ENCODE results near the gene NT5DC2. TPM values are rescaled to one million over a fixed set of nuclear protein-coding genes. Genes with fewer than 3 reads are reported as not detected.

The NT5DC2 gene
- total and polyA plus RNA-seq, 10 of the 15 experiments (the other 5 are each of a cell fraction or from before 2014, with no cell fraction given): 21.6 to 135 (median 66.8) TPM

- Histone ChIP-seq H3K79me2 (ENCODE audit: control insufficient read depth, insufficient read depth, low read length) (no peaks in the 10 kb centered on the region), H4K20me1 (ENCODE audit: control insufficient read depth, insufficient read depth) (no peaks in the 10 kb centered on the region), H3K27me3 (replicated peaks in 1 of 2; ENCODE audit: control insufficient read depth in 2 of 2, insufficient read depth in 2 of 2, low read length in 1 of 2) (no peaks in the 10 kb centered on the region), H3K4me3 (no peak overlapping the region), H3K9me3 (replicated peaks; ENCODE audit: control insufficient read depth, insufficient read depth, low read length) (no peaks in the 10 kb centered on the region), H3K9ac (ENCODE audit: control insufficient read depth, insufficient read depth, low read length) (no peak overlapping the region), H2AFZ (ENCODE audit: control insufficient read depth, low read depth, low read length) (no peak overlapping the region), H3K4me2 (ENCODE audit: control insufficient read depth, insufficient read depth) (no peak overlapping the region), H3K27ac (ENCODE audit: control insufficient read depth, insufficient read depth) (no peak overlapping the region), H3K4me1 (ENCODE audit: control insufficient read depth, insufficient read depth, low read length) (no peaks in the 10 kb centered on the region), H3K36me3 (ENCODE audit: control insufficient read depth in 2 of 2, insufficient read depth in 2 of 2, low read length in 1 of 2) (peaks cover 0 to 10% of the 10 kb centered on the region in 2 experiments; a peak in 2 of 4 replicates)
- no TSS peak for BruUV-seq (replicated peaks)
- 93% methylated on average over 26 of the region's 26 CpGs for WGBS (ENCODE audit: insufficient coverage, insufficient replicate concordance, low lambda C conversion rate, missing lambda C conversion rate)
- CTCF ChIA-PET: interaction anchor here (0.8 kb wide), 1 partner anchor 15 kb away, joined by 3 read pairs; no protein-coding TSS in a partner anchor
- no peak for DNase-seq (ENCODE audit: low read depth, low spot score)
- RAD21 ChIA-PET (ENCODE audit: unreplicated experiment): no interaction called here
- POLR2A ChIA-PET: interaction anchor here (0.6 kb wide), 1 partner anchor 9 kb away, joined by 3 read pairs; no protein-coding TSS in a partner anchor
- SMC1A ChIA-PET (ENCODE audit: uncharacterized antibody, unreplicated experiment): no interaction called here
- in situ Hi-C loops (cut with MboI): no loop called here
- FAIRE-seq: no peak
- no peak for TF ChIP-seq ZBTB33 (IDR thresholded peaks at IDR 0.05)
- TF ChIP-seq POLR2A (IDR thresholded peaks at IDR 0.05; ENCODE audit: low read depth, low read length): peak; percentile 52
- intact Hi-C loops (cut with micrococcal nuclease; ENCODE audit: unreplicated experiment): no loop called here
- no peak for ATAC-seq
Observed at GRCh38 chr3:52523386-52524257, 10.0 kb downstream of the NT5DC2 start.

DNA sequence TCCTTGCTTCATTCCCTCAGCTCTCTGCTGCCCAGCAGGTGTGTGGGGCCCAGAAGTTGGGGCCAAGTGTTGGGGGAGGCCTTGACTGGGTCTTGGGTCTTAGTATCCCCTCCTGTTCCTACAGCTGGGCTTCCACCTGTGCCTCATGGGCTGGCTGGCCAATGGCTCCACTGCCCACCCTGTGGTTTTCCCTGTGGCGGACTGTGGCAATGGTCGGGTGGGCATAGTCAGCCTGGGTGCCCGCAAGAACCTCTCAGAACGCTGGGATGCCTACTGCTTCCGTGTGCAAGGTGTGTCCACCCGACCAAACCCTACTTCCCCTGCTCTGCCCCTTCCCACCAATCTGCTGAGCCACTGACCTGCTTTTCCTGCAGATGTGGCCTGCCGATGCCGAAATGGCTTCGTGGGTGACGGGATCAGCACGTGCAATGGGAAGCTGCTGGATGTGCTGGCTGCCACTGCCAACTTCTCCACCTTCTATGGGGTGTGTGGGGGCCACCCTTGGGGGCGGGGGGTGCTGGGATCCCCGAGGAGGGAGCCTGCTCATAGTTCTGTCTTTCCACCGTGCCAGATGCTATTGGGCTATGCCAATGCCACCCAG is 10.9 kb downstream of the NT5DC2 start:
- Histone ChIP-seq H3K36me3 (ENCODE audit: control insufficient read depth in 2 of 2, insufficient read depth in 2 of 2, low read length in 1 of 2) (peaks cover 0 to 9% of the 10 kb centered on the region in 2 experiments; a peak in 2 of 4 replicates), H3K27me3 (replicated peaks in 1 of 2; ENCODE audit: control insufficient read depth in 2 of 2, insufficient read depth in 2 of 2, low read length in 1 of 2) (no peaks in the 10 kb centered on the region), H4K20me1 (ENCODE audit: control insufficient read depth, insufficient read depth) (no peaks in the 10 kb centered on the region), H3K4me3 (no peak overlapping the region), H3K9ac (ENCODE audit: control insufficient read depth, insufficient read depth, low read length) (no peak overlapping the region), H3K4me1 (ENCODE audit: control insufficient read depth, insufficient read depth, low read length) (no peaks in the 10 kb centered on the region), H3K9me3 (replicated peaks; ENCODE audit: control insufficient read depth, insufficient read depth, low read length) (no peaks in the 10 kb centered on the region), H2AFZ (ENCODE audit: control insufficient read depth, low read depth, low read length) (no peak overlapping the region), H3K4me2 (ENCODE audit: control insufficient read depth, insufficient read depth) (no peak overlapping the region), H3K27ac (ENCODE audit: control insufficient read depth, insufficient read depth) (no peak overlapping the region), H3K79me2 (ENCODE audit: control insufficient read depth, insufficient read depth, low read length) (no peaks in the 10 kb centered on the region)
- ChIA-PET CTCF (interaction anchor here (0.8 kb wide), 1 partner anchor 16 kb away, joined by 3 read pairs; no protein-coding TSS in a partner anchor), SMC1A (ENCODE audit: uncharacterized antibody, unreplicated experiment) (no interaction called here), RAD21 (ENCODE audit: unreplicated experiment) (no interaction called here), POLR2A (interaction anchor here (0.6 kb wide), 1 partner anchor 10 kb away, joined by 3 read pairs; no protein-coding TSS in a partner anchor)
- WGBS (ENCODE audit: insufficient coverage, insufficient replicate concordance, low lambda C conversion rate, missing lambda C conversion rate): 95% methylated on average over 13 of the region's 14 CpGs
- DNase-seq (ENCODE audit: low read depth, low spot score) (no peak), ATAC-seq (no peak), FAIRE-seq (no peak)
- in situ Hi-C loops (cut with MboI) (no loop called here), intact Hi-C loops (cut with micrococcal nuclease; ENCODE audit: unreplicated experiment) (no loop called here)
- no TSS peak for BruUV-seq (replicated peaks)
- TF ChIP-seq ZNF217 (IDR thresholded peaks at IDR 0.05) (no peak), CBFB (IDR thresholded peaks at IDR 0.05; ENCODE audit: low read depth) (no peak), ZNF687 (IDR thresholded peaks at IDR 0.05) (no peak), YBX1 (IDR thresholded peaks at IDR 0.05) (no peak), POLR2A (IDR thresholded peaks at IDR 0.05; ENCODE audit: low read depth, low read length) (no peak)
- TF ChIP-seq, protein P1, sequence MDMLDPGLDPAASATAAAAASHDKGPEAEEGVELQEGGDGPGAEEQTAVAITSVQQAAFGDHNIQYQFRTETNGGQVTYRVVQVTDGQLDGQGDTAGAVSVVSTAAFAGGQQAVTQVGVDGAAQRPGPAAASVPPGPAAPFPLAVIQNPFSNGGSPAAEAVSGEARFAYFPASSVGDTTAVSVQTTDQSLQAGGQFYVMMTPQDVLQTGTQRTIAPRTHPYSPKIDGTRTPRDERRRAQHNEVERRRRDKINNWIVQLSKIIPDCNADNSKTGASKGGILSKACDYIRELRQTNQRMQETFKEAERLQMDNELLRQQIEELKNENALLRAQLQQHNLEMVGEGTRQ (IDR thresholded peaks at IDR 0.05; ENCODE audit: borderline replicate concordance, low read depth, low read length): no peak
- TF ChIP-seq, protein P2, sequence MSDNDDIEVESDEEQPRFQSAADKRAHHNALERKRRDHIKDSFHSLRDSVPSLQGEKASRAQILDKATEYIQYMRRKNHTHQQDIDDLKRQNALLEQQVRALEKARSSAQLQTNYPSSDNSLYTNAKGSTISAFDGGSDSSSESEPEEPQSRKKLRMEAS (IDR thresholded peaks at IDR 0.05; ENCODE audit: low read depth, low read length): no peak
